SK-N-SH (cell line): ENCODE data around the gene COX18. TPM values are rescaled to one million over a fixed set of nuclear protein-coding genes. Genes with fewer than 3 reads are reported as not detected.

Experiments used
- CTCF ChIA-PET: fragments of 300-600, 350-600 bp; formaldehyde crosslinking; extraction: SDS; loops from one replicate; lab custom pipeline; 2021; lab: Yijun Ruan, JAX
- POLR2A ChIA-PET: fragments of 350-600 bp; sonication (Branson Sonifier 250); formaldehyde crosslinking; extraction: SDS; loops from one replicate; lab custom pipeline; 2020; ENCODE audit warnings: antibody characterized with exemption, inconsistent platforms; lab: Yijun Ruan, JAX
- DNase-seq: peaks from one replicate; pipeline ENCODE4 v3.0.0; 2012
- H2AFZ ChIP-seq: fragments of 200-600 bp; sonication (generic); 2 replicates; pipeline ENCODE4 v1.8.1; 2016; ENCODE audit warnings: antibody characterized with exemption, mild to moderate bottlenecking, low read depth
- H3F3A ChIP-seq: fragments of 200-600 bp; sonication (generic); replicated peaks from 2 replicates; pipeline ENCODE3; 2016; ENCODE audit warnings: antibody characterized with exemption, mild to moderate bottlenecking; ENCODE audit not compliant: insufficient read depth
- H3K27ac ChIP-seq, 2 experiments: fragments of 200-500 bp in 1 of 2; fragments of 200-600 bp in 1 of 2; sonication (Bioruptor generic) in 1 of 2; sonication (generic), shearing (Covaris generic) in 1 of 2; 2 replicates each; pipeline versions ENCODE4 v1.5.1 to v1.6.1; 2014 to 2016; ENCODE audit warnings: low read depth in 2 of 2, inconsistent platforms in 1 of 2, low read length in 1 of 2, mild to moderate bottlenecking in 1 of 2, mixed read lengths in 1 of 2
- H3K27me3 ChIP-seq: fragments of 200-600 bp; sonication (generic), shearing (Covaris generic); 2 replicates; pipeline ENCODE4 v1.6.1; 2016; ENCODE audit warnings: mixed run types; ENCODE audit not compliant: insufficient read depth
- H3K36me3 ChIP-seq, 2 experiments: fragments of 200-500 bp in 1 of 2; fragments of 200-600 bp in 1 of 2; sonication (Bioruptor generic) in 1 of 2; sonication (generic) in 1 of 2; replicated peaks in 1 of 2; 2 replicates each; pipeline versions ENCODE3 to v1.5.1; 2014 to 2016; ENCODE audit warnings: low read length in 1 of 2, mild to moderate bottlenecking in 1 of 2; ENCODE audit not compliant: insufficient read depth in 2 of 2, control insufficient read depth in 1 of 2
- H3K4me1 ChIP-seq, 2 experiments: fragments of 200-500 bp in 1 of 2; fragments of 200-600 bp in 1 of 2; sonication (Bioruptor generic) in 1 of 2; sonication (generic), shearing (Covaris generic) in 1 of 2; 2 replicates each; pipeline versions ENCODE4 v1.5.1 to v1.6.1; 2014 to 2016; ENCODE audit warnings: low read depth in 1 of 2, low read length in 1 of 2, mixed run types in 1 of 2; ENCODE audit not compliant: insufficient read depth in 2 of 2, control insufficient read depth in 1 of 2
- H3K4me2 ChIP-seq: fragments of 200-600 bp; sonication (generic), shearing (Covaris generic); 2 replicates; pipeline ENCODE4 v1.6.1; 2017; ENCODE audit warnings: mixed run types
- H3K4me3 ChIP-seq, 2 experiments: fragments of 200-500 bp in 1 of 2; fragments of 200-600 bp in 1 of 2; sonication (Bioruptor generic) in 1 of 2; sonication (generic), shearing (Covaris generic) in 1 of 2; 2 replicates each; pipeline versions ENCODE4 v1.5.1 to v1.8.1; 2014 to 2016; ENCODE audit warnings: low read depth in 2 of 2, inconsistent platforms in 1 of 2, low read length in 1 of 2, mild to moderate bottlenecking in 1 of 2, mixed read lengths in 1 of 2, moderate library complexity in 1 of 2
- H3K79me2 ChIP-seq: fragments of 200-600 bp; sonication (generic); 2 replicates; pipeline ENCODE4 v1.8.1; 2017; ENCODE audit warnings: mild to moderate bottlenecking; ENCODE audit not compliant: insufficient read depth
- H3K9ac ChIP-seq: fragments of 200-600 bp; sonication (generic); 2 replicates; pipeline ENCODE4 v1.6.1; 2017; ENCODE audit warnings: mixed run types
- H3K9me2 ChIP-seq: fragments of 200-600 bp; sonication (generic); 2 replicates; pipeline ENCODE4 v1.6.1; 2017; ENCODE audit warnings: mixed run types
- H3K9me3 ChIP-seq: fragments of 200-600 bp; sonication (generic); 2 replicates; pipeline ENCODE4 v1.6.1; 2017; ENCODE audit warnings: mixed run types, mild to moderate bottlenecking, moderate library complexity
- H4K20me1 ChIP-seq: fragments of 200-600 bp; sonication (generic); 2 replicates; pipeline ENCODE4 v1.6.1; 2017; ENCODE audit warnings: mild to moderate bottlenecking, mixed run types; ENCODE audit not compliant: insufficient read depth
- CHD2 ChIP-seq: fragments of 150-350 bp; IDR thresholded peaks from 2 replicates; pipeline ENCODE4 v1.6.1; 2018; ENCODE audit warnings: low read length; ENCODE audit not compliant: partially characterized antibody
- EP300 ChIP-seq, 2 experiments: IDR thresholded peaks; 2 replicates each; pipeline versions ENCODE4 v1.4.0 to v1.6.1; 2012; ENCODE audit warnings: borderline replicate concordance in 1 of 2, low read depth in 1 of 2, low read length in 1 of 2
- FOSL2 ChIP-seq: IDR thresholded peaks from 2 replicates; pipeline ENCODE4 v1.4.0; 2012; ENCODE audit warnings: low read depth, mild to moderate bottlenecking, moderate library complexity, borderline replicate concordance
- IRF3 ChIP-seq: fragments of 150-350 bp; IDR thresholded peaks from 2 replicates; pipeline ENCODE4 v1.6.1; 2016; ENCODE audit warnings: mild to moderate bottlenecking, low read depth, low read length
- MAX ChIP-seq: IDR thresholded peaks from 2 replicates; pipeline ENCODE4 v1.4.0; 2012; ENCODE audit warnings: low read depth
- MEF2A ChIP-seq: IDR thresholded peaks from 2 replicates; pipeline ENCODE4 v1.4.0; 2012; ENCODE audit warnings: low read depth, borderline replicate concordance
- NFIC ChIP-seq: IDR thresholded peaks from 2 replicates; pipeline ENCODE4 v1.4.0; 2012; ENCODE audit warnings: borderline replicate concordance
- POLR2AphosphoS5 ChIP-seq: IDR thresholded peaks from 2 replicates; pipeline ENCODE4 v1.6.1; 2012; ENCODE audit warnings: low read depth, low read length
- REST ChIP-seq: IDR thresholded peaks from 2 replicates; pipeline ENCODE4 v1.6.1; 2012; ENCODE audit warnings: mild to moderate bottlenecking, low read depth, low read length, moderate library complexity
- RXRA ChIP-seq: IDR thresholded peaks from 2 replicates; pipeline ENCODE4 v1.4.0; 2012; ENCODE audit warnings: low read depth, mild to moderate bottlenecking, borderline replicate concordance
- SIN3A ChIP-seq: IDR thresholded peaks from 2 replicates; pipeline ENCODE4 v1.6.1; 2012; ENCODE audit warnings: low read depth, mild to moderate bottlenecking, low read length, moderate library complexity, borderline replicate concordance
- TAF1 ChIP-seq: IDR thresholded peaks from 2 replicates; pipeline ENCODE4 v1.6.1; 2012; ENCODE audit warnings: low read depth, mild to moderate bottlenecking, low read length, moderate library complexity, borderline replicate concordance
- TCF12 ChIP-seq: IDR thresholded peaks from 2 replicates; pipeline ENCODE4 v1.4.0; 2012
- USF1 ChIP-seq: IDR thresholded peaks from 2 replicates; pipeline ENCODE4 v1.4.0; 2012; ENCODE audit warnings: low read depth, borderline replicate concordance
- USF2 ChIP-seq: fragments of 150-350 bp; IDR thresholded peaks from 2 replicates; pipeline ENCODE4 v1.6.1; 2017; ENCODE audit warnings: antibody characterized with exemption, low read length, low read depth, borderline replicate concordance
- YY1 ChIP-seq: IDR thresholded peaks from 2 replicates; pipeline ENCODE4 v1.4.0; 2012; ENCODE audit warnings: low read depth, mild to moderate bottlenecking
- ZBTB33 ChIP-seq: IDR thresholded peaks from 2 replicates; pipeline ENCODE4 v1.4.0; 2012; ENCODE audit warnings: low read depth, borderline replicate concordance
- polyA plus RNA-seq, 3 experiments: library from polyadenylated mRNA; depleted of rRNA; stranded (reverse); fragments of >200 nt; gene quantifications; 2 replicates each; pipeline ENCODE4 v1.2.3, GENCODE V29; 2012

Gene COX18
- polyA plus RNA-seq, 1 of the 3 experiments (the other 2 are of a cell fraction), result 7.7 TPM

- no peak for TF ChIP-seq REST
- TF ChIP-seq, all 33 proteins: peak for 0
Observed at GRCh38 chr4:73090738-73091137, 21.2 kb upstream of the COX18 start (continued).

GRCh38 chr4:73087871-73088270 is 18.4 kb upstream of the COX18 start:
- H4K20me1 ChIP-seq, result no peaks in the 10 kb centered on the region
- H2AFZ ChIP-seq, result no peak overlapping the region
- TF ChIP-seq IRF3 (no peak), ZBTB33 (no peak), FOSL2 (no peak), POLR2AphosphoS5 (no peak), SIN3A (no peak), RXRA (no peak), EP300 (IDR thresholded peaks at IDR 0.05; ENCODE audit: borderline replicate concordance in 1 of 2, low read depth in 1 of 2, low read length in 1 of 2) (no peak), NFIC (no peak), CHD2 (no peak), TCF12 (no peak), MEF2A (no peak), USF1 (no peak), USF2 (no peak), MAX (no peak), REST (no peak), TAF1 (no peak), YY1 (no peak)
- H3F3A ChIP-seq, result peaks cover 7% of the 10 kb centered on the region
- no peak overlapping the region for H3K9ac ChIP-seq
- H3K4me3 ChIP-seq, result no peak overlapping the region
- no peaks in the 10 kb centered on the region for H3K9me3 ChIP-seq
- no peaks in the 10 kb centered on the region for H3K4me1 ChIP-seq
- peaks cover 51 to 81% of the 10 kb centered on the region in 2 experiments for H3K36me3 ChIP-seq
- DNase-seq, result no peak
- POLR2A ChIA-PET, result no interaction called here
- no peaks in the 10 kb centered on the region for H3K9me2 ChIP-seq
- no peaks in the 10 kb centered on the region for H3K27me3 ChIP-seq
- CTCF ChIA-PET, result no interaction called here
- no peak overlapping the region for H3K4me2 ChIP-seq
- no peak overlapping the region for H3K27ac ChIP-seq
- H3K79me2 ChIP-seq, result peaks cover 31% of the 10 kb centered on the region
